GM23338 (cell line): Measurements from ENCODE around the gene ENTR1.

Source experiments
- CREB1 ChIP-seq: fragments of 250-450 bp; sonication (Bioruptor Pico); IDR thresholded peaks from 2 replicates; pipeline ENCODE4 v1.5.0; 2020; ENCODE audit warnings: low read depth, mild to moderate bottlenecking, moderate library complexity
- CTCF ChIP-seq, 2 experiments: fragments of 200-600 bp in 1 of 2; sonication (generic) in 1 of 2; conservative IDR thresholded peaks; 2 replicates each; pipeline versions ENCODE4 v1.5.1 to v1.6.1; 2016 to 2017; ENCODE audit warnings: antibody characterized with exemption in 2 of 2, low read depth in 2 of 2, mild to moderate bottlenecking in 2 of 2, moderate library complexity in 1 of 2
- EZH2 ChIP-seq: fragments of 200-600 bp; sonication (generic); IDR thresholded peaks from one replicate; pipeline ENCODE4 v1.8.0; 2017; ENCODE audit warnings: antibody characterized with exemption, mild to moderate bottlenecking, low read depth; ENCODE audit not compliant: unreplicated experiment
- EZH2phosphoT487 ChIP-seq: fragments of 200-600 bp; sonication (generic); IDR thresholded peaks from one replicate; pipeline ENCODE4 v1.8.1; 2018; ENCODE audit warnings: antibody characterized with exemption; ENCODE audit not compliant: unreplicated experiment
- JUNB ChIP-seq: IDR thresholded peaks from one replicate; pipeline ENCODE4 v1.6.1; 2016; ENCODE audit warnings: antibody characterized with exemption; ENCODE audit not compliant: unreplicated experiment
- NANOG ChIP-seq: IDR thresholded peaks from 2 replicates; pipeline ENCODE4 v1.6.1; 2016; ENCODE audit warnings: antibody characterized with exemption, borderline replicate concordance
- POLR2AphosphoS5 ChIP-seq: IDR thresholded peaks from 2 replicates; pipeline ENCODE4 v1.6.1; 2016; ENCODE audit warnings: antibody characterized with exemption, low read depth
- REST ChIP-seq: IDR thresholded peaks from one replicate; pipeline ENCODE4 v1.6.1; 2018; ENCODE audit warnings: antibody characterized with exemption; ENCODE audit not compliant: unreplicated experiment
- ZNF114 ChIP-seq: fragments of 250-450 bp; sonication (Bioruptor Pico); IDR thresholded peaks from 2 replicates; pipeline ENCODE4 v1.5.0; 2020; ENCODE audit warnings: mild to moderate bottlenecking, moderate library complexity

- no peak for TF ChIP-seq EZH2
- TF ChIP-seq CTCF (conservative IDR thresholded peaks at IDR 0.05; ENCODE audit: low read depth in 2 of 2): no peak
- no peak for TF ChIP-seq POLR2AphosphoS5
- no peak for TF ChIP-seq CREB1
- TF ChIP-seq JUNB: no peak
- TF ChIP-seq ZNF114 (CRISPR knock-in tag): no peak
- no peak for TF ChIP-seq NANOG
- TF ChIP-seq EZH2phosphoT487: no peak
- TF ChIP-seq REST: no peak
Measured at GRCh38 chr9:136379401-136379800, 31.0 kb downstream of the ENTR1 start.
